Measurements from ENCODE around the gene CALHM4. TPM values are rescaled to one million over a fixed set of nuclear protein-coding genes. Genes with fewer than 3 reads are reported as not detected.
"Not testable (repeated sequence)": the region's sequence is repeated elsewhere in the genome, so short reads cannot be mapped to it uniquely, and the experiment has no call there.

CALHM4 gene
- total RNA-seq, 2 donors from 2014 or later: not detected

DNA sequence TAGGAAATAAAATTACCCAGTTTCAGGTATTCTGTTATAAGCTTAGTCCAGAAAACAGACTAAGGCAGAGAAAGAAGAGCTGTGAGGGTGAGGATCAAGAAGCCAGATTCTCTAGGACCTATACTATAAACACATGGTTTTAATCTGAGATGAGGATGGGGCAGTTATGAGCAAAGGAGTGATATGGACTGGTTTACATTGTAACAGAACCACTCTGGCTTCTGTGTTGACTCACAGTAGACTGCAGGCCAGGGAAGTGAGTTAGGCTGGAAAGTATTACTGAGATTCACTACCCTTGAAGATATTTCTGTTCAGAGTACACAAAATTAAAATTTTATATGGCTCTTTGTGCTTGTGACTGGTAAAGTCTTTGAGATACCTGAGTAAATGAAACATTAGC lies 14.6 kb downstream of the CALHM4 start:
- DNase-seq (no peak), ATAC-seq (no peak)
- intact Hi-C loops (cut with DNase I): loop anchor here (10.0 kb wide), 1 partner anchor 293 kb away; the partner anchor contains the start of gene TSPYL1 (in 2 of the 2)

DNA sequence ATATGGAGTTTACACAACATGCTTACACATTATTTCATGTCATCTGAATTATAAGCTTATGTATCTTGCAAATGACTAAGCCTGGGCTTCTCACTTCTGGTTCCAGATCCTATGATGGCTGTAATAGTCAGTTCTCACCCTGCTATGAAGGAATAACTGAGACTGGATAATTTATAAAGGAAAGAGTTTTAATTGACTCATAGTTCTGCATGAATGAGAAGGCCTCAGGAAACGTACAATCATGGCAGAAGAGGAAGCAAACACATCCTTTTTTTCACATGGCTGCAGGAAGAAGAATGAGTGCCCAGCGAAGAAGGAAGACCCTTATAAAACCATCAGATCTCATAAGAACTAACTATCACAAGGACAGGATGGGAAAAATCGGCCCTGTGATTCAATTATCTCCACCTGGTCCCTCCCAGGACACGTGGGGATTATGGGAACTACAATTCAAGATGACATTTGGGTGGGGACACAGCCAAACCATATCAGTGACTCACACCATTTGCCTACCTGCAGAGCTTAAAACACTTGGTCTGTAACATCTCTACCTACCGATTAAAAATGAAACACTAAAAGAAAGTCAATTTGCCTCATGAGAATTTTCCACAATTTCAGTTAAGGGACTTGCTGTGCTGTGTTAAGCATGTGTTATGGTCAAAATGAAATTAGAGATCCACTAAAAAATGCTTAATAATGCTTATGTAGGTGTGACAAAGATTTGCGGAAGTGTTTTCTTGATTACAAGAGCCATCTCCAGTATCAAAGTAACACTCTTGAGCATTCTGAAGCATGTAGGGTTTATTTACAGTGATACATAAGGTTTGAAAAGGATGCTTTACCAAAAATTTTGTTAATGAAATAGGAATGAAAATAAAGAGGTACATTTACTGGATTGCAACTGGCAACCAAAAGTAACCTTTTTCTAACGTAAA lies 15.5 kb downstream of the CALHM4 start:
- DNase-seq (no peak), ATAC-seq (no peak)
- intact Hi-C loops (cut with DNase I): loop anchor here (10.0 kb wide), 1 partner anchor 294 kb away; the partner anchor contains the start of gene TSPYL1 (in 2 of the 2)

DNA sequence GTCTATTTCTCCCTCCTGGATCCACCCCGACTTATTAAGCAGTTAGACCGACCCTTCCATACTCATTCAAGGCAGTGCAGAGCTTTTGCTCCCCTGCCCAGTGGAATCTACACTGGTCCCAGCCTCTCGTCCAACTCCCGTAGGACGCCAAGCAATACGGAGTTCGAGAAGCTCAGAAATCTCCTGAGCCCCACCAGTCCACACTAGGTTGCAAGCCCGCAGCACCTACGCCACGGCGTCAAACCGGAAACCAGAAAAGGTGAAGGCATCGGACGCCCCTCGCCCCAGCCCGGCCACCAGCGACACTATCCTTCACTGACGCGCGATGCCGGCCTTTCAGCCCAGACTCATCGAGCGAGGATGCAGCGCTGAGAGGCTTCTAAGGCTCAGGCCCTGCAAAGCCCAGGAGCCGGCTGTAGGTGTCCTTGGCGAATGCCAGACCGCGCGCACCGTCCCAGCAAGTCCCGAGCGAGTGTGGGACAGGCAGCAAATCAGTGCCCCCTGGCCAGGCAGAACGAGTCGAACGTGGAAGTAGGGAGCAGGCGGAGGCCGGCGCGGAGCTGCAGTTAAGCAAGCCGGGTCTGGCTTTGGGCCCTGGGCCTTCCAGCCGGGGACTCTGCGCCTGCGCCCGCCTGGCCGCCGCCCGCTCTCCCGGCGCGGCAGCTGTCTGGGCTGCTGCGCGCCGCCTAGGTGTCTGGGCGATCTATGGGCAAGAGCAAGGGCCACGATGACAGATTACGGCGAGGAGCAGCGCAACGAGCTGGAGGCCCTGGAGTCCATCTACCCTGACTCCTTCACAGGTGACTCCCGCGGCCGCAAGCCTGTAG lies 17.5 kb downstream of the CALHM4 start, which contains the start of gene RWDD1:
Gene RWDD1 (plus strand): TSS at position 649 of the 827 bp plus-strand sequence. CDS start 79 bp downstream, at position 728.
- DNase-seq: peak; percentile 99
- intact Hi-C loops (cut with DNase I): no loop called here
- ATAC-seq: peak; percentile 97 to 98

DNA sequence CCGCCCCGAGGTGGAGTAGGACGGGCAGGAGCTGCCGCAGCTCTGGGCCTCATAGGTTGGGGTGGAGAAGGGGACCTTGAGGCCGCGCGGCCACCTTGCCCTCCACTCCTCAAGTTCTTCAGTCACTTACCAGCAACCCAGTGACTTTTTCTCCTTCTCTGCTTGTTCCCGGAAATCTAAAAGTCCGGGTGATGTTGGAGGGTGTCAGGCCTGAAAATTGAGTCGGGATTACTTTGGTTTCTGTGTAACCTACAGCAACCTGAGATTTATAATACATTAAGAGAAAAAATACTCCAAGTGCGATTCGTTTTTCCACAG lies 18.1 kb downstream of the CALHM4 start:
- DNase-seq (no peak), ATAC-seq (peak in 1 of 2 donors; percentile 48)
- intact Hi-C loops (cut with DNase I): no loop called here

DNA sequence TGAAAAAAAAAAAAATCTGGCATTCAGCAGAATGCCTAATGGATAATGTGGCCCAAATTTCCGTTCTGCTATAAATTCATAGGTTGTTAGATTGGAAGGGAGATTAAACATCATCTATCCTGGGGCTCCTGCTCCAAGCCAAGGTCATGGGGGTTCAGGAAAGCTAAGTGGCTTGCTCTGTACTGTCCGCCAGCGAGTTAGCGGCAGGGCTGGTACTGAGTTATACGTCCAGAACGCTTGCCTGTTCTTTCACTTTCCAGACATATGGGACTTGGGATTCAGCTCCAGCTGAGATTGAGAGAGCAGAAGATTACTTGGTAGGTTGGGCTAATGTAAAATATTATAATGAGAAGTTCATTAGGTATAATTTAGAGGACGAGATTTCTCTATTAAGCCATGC lies 18.6 kb downstream of the CALHM4 start:
- peak; percentile 12 to 31 for ATAC-seq
- peak; percentile 35 for DNase-seq

DNA sequence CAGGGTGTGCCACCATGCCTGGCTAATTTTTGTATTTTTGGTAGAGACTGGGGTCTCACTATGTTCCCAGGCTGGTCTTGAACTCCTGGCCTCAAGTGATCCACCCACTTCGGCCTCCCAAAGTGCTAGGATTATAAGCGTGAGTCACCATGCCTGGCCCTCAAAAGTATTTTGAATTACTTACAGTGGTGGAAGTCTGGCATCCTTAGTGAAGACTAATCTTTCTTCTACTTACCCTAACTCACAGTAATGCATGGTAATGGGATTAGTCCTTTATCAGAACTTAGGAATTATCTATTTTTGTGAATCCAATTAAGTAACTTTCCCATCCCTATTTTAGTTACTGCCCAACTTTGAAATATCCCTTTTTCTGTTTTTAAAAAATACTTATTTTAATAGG lies 21.7 kb downstream of the CALHM4 start:
- no peak for DNase-seq
- ATAC-seq: no peak
- intact Hi-C loops (cut with DNase I): no loop called here

More for the DNA sequence above, 18.6 kb downstream of the CALHM4 start:
- intact Hi-C loops (cut with DNase I): no loop called here

DNA sequence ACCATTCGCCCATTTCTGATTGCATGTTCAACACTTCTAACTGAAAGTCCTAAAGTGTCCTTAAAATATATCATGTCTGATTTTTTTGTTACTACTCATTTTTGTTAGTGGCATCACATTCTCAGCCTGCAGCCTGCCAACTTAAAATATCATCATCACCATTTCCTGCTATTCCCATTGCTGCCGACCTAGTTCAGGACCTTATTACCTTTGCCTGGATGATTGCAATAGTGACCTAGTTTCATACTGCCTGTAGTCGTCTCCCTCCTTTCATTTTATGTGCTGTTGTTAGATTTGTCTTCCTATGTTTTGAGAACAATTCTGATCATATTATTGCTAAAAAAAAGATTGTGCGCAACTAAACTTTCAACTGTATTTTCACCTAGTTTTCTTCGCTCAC lies 23.9 kb downstream of the CALHM4 start:
- ATAC-seq: no peak
- intact Hi-C loops (cut with DNase I): no loop called here
- DNase-seq: no peak

DNA sequence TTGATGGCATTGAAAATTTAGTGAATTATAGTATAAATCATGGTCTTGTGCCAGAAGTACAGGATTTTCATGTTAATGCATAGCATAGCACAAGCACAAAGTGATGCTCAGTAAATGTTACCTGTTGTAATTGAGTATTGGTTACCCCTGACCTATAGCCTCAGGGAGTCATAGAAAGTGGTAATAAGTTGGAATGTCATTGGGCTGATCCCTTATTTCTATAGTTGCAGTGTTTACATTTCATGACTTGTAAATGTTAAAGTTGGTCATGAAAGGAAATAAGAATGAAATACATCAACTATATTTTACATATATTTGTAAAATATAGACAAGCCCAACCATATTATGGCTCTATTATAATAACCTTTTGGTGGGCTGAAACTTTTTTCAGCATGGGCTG lies 24.8 kb downstream of the CALHM4 start:
- ATAC-seq: no peak
- intact Hi-C loops (cut with DNase I): no loop called here
- no peak for DNase-seq

DNA sequence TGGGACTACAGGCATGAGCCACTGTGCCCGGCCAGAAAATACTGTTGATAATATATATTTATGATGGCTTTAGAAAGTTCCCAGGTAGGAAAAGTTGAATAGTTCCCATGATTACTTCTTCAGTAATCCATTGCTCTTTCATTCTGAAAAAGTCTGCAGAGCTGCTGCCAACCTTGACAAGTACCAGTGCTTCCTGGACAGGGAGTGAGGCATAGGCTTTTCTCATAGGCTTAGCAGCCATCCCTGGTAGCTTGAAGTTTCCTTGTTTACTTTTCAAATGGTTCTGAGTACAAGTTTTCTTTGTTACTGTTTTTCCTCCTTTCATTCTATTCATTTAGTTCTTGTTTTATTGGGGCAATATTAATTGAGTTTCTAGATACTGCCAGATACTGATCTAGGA lies 25.6 kb downstream of the CALHM4 start:
- intact Hi-C loops (cut with DNase I): no loop called here
- DNase-seq (no peak), ATAC-seq (no peak)

DNA sequence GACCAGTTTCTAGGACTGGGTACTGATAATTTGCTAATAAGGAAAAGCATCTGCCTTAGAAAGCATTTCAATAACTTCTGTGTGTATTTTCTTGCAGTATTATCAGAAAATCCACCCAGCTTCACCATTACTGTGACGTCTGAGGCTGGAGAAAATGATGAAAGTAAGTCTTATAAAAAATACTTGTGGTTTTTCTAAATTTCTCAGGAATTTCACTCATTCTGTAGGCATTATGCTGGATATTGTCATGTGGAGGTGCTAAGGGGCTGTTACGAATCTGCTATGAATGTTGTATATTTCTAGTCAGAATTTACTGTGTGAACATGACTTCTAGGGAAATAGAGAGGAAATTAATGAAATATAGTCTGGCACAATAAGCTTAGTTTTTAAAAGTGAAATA lies 26.6 kb downstream of the CALHM4 start:
- DNase-seq: no peak
- no peak for ATAC-seq
- intact Hi-C loops (cut with DNase I): no loop called here

DNA sequence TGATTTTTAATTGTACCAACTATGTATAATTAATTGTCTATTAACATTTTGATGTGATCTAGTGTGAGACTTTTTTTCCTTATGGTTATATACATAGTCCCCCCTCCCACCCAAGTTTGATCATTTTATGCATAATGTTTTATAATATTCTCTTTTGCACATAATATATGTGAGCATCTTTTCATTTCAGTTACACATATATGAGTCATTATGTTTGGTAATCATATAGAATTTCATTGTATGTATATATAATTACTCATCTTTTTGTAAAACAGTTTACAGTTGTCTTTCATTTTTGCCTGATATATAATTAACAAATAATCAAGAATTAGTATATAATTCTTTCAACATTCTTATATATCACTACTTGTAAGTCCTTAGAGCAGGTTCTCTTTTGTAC lies 32.7 kb downstream of the CALHM4 start:
- ATAC-seq (no peak), DNase-seq (no peak)
- intact Hi-C loops (cut with DNase I): no loop called here

DNA sequence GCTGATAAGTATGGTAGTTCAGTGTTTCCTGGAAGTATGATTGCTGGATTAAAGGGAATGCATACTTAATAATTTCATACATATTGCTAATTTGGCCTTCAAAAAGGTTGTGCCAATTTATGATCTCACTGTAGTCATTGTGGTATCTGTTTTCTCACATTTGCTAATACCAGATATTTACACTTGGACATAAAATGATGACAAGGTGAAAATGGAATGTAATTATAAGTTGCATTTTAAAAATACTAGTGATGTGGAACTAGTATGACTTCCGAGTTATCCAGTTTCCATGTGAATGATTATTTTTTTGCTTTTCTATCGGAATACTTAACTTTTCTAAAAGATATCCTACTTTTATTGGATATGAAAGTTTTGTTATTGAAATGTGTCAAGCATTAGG lies 33.2 kb downstream of the CALHM4 start:
- ATAC-seq: no peak
- intact Hi-C loops (cut with DNase I): no loop called here
- no peak for DNase-seq

DNA sequence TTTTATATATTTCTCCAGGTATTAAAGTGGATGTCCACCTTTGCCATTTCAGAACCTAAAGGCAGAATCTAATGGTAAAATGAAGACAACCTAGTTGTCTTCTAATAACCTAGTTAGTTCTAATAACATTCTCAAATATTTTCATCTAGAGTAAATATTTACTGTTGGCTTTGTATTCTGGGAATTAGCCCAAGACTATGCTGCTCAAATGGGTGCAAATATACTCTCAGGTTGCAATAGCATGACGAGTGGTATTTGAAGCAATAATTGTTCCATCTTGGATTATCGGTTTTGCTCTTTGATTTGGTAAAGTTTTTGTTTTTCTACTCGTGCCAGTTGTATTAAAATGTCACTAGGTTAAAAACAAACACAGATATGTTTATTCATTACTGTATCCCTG lies 41.7 kb downstream of the CALHM4 start:
- DNase-seq: no peak
- ATAC-seq: no peak
- intact Hi-C loops (cut with DNase I): no loop called here

DNA sequence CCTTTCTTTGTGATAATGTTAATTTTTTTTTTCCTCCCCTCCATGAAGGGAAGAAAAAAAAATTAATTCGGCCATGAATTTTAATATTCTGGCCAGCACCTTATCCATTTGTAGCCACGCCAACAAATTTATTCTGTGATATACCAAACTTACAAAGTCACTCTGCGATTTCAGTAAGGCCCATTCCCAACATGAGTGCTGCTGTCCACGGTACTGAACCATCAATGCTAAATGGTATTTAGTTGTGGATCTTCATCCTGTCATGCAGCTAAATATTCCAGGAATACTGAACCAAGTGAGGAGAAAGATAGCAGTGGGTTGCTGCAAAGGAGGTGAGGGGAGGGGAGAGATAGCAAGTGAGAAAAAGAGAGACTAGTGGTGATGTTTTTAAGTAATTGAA lies 43.3 kb downstream of the CALHM4 start:
- no peak for ATAC-seq
- DNase-seq: no peak
- intact Hi-C loops (cut with DNase I): no loop called here

DNA sequence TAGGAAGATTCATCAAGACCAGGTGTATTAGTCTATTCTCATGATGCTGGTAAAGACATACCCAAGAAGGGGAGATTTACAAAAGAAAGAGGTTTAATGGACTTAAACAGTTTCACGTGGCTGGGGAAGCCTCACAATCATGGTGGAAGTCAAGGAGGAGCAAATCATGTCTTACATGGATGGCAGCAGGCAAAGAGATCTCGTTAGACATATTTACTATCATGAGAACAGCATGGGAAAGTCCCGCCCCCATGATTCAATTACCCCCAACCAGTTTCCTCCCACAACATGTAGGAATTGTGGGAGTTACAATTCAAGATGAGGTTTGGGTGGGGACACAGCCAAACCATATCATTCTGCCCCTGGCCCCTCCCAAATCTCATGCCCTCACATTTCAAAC lies 50.4 kb downstream of the CALHM4 start:
- not testable (repeated sequence) for ATAC-seq, DNase-seq
- intact Hi-C loops (cut with DNase I): loop anchor here in 1 of 2 donors (10.0 kb wide), 1 partner anchor 51 kb away; no protein-coding TSS in a partner anchor

DNA sequence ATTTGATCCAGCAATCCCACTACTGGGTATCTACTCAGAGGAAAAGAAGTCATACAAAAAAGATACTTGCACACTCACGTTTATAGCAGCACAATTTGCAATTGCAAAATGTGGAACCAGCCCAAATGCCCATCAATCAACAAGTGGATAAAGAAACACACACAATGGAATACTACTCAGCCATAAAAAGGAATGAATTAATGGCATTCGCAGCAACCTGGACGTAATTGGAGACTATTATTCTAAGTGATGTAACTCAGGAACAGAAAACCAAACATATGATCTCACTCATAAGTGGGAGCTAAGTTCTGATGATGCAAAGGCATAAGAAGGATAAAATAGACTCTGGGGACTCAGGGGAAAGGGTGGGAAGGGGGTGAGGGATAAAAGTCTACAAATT lies 51.3 kb downstream of the CALHM4 start:
- intact Hi-C loops (cut with DNase I): loop anchor here in 1 of 2 donors (10.0 kb wide), 1 partner anchor 50 kb away; no protein-coding TSS in a partner anchor
- DNase-seq, ATAC-seq: not testable (repeated sequence)

DNA sequence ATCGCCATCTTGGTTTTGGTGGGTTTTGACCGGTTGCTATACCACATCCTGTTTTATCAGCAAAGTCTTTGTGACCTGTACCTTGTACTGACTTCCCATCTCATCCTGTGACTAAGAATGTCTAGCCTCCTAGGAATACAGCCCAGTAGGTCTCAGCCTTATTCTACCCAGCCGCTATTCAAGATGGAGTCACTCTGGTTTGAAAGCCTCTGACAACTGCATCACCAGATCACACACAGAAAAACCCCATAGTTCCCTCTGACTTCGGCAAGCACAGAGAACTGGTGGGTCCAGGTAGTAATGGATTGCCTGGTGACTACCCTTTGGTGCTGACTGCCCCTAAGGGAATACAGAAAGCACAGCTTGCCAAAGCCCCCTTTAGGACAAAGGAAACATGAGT lies 52.4 kb downstream of the CALHM4 start:
- no peak for DNase-seq
- intact Hi-C loops (cut with DNase I): loop anchor here in 1 of 2 donors (10.0 kb wide), 1 partner anchor 49 kb away; no protein-coding TSS in a partner anchor
- ATAC-seq: no peak

All from left cardiac atrium (tissue), 4 donors.